Measurements from ENCODE around the gene B2M. TPM values are rescaled to one million over a fixed set of nuclear protein-coding genes. Genes with fewer than 3 reads are reported as not detected.
A peak's percentile ranks its signal among the peaks of the same experiment; 100 is the strongest.
"Not testable (repeated sequence)": the region's sequence is repeated elsewhere in the genome, so short reads cannot be mapped to it uniquely, and the experiment has no call there.

The B2M gene
- total and polyA plus RNA-seq, 2 of the 13 experiments (the other 11 are each of a cell fraction or from before 2014, with no cell fraction given): 784 to 857 TPM

DNA sequence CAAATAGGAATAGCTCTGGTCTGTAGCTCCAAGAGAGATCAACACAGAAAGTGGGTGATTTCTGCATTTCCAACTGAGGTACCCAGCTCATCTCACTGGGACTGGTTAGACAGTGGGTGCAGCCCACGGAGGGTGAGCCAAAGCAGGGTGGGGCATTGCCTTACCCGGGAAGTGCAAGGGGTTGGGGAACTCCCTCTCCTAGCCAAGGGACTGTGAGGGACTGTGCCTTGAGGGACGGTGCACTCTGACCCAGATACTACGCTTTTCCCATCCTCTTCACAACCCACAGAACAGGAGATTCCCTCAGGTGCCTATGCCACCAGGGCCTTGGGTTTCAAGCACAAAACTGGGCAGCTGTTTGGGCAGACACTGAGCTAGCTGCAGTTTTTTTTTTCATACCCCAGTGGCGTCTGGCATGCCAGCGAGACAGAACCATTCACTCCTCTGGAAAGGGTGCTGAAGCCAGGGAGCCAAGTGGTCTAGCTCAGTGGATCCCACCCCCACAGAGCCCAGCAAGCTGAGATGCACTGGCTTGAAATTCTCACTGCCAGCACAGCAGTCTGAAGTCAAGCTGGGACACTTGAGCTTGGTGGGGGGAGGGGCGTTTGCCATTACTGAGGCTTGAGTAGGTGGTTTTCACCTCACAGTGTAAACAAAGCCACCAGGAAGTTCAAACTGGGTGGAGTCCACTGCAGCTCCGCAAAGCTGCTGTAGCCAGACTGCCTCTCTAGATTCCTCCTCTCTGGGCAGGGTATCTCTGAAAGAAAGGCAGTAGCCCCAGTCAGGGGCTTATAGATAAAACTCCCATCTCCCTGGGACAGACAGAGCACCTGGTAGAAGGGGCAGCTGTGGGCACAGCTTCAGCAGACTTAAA lies 28.3 kb upstream of the B2M start (continued):
- not testable (repeated sequence) for TF ChIP-seq SOX6 (IDR thresholded peaks at IDR 0.05)
- TF ChIP-seq SOX6 (CRISPR knock-in tag; IDR thresholded peaks at IDR 0.05) (0 out of 2 replicates have a peak, but pooled peaks have one; percentile 28), RARA (CRISPR knock-in tag; IDR thresholded peaks at IDR 0.05) (peak; percentile 55; the same call in 1 of the 2 replicates), ZNF281 (CRISPR knock-in tag; IDR thresholded peaks at IDR 0.05; ENCODE audit: borderline replicate concordance) (peak; percentile 93), ZNF350 (CRISPR knock-in tag; IDR thresholded peaks at IDR 0.05; ENCODE audit: borderline replicate concordance, low read depth) (0 out of 2 replicates have a peak, but pooled peaks have one; percentile 49)

DNA sequence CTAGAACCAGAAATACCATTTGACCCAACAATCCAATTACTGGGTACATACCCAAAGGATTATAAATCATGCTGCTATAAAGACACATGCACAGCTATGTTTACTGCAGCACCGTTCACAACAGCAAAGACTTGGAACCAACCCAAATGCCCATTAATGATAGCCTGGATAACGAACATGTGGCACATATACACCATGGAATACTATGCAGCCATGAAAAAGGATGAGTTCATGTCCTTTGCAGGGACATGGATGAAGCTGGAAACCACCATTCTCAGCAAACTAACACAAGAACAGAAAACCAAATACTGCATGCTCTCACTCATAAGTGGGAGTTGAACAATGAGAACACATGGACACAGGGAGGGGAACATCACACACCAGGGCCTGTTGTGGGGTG lies 22.0 kb upstream of the B2M start:
- H3K79me2 ChIP-seq (ENCODE audit: insufficient read depth, low read length); H2AFZ ChIP-seq (ENCODE audit: low read length); H3K36me3 ChIP-seq (replicated peaks in 1 of 2; ENCODE audit: control insufficient read depth in 1 of 2, insufficient read depth in 2 of 2, low read length in 2 of 2); CTCF ChIA-PET (ENCODE audit: low intra/inter-chr PET ratio, low total read pairs); ATAC-seq; H4K20me1 ChIP-seq (ENCODE audit: insufficient read depth, low read length); POLR2A ChIA-PET; H3K27me3 ChIP-seq (ENCODE audit: control insufficient read depth in 1 of 2, insufficient read depth in 2 of 2, low read length in 2 of 2); H3K9ac ChIP-seq (ENCODE audit: insufficient read depth, low read depth, low read length); H3K4me2 ChIP-seq (ENCODE audit: low read depth, low read length); intact Hi-C loops (cut with micrococcal nuclease; ENCODE audit: unreplicated experiment); H3K9me3 ChIP-seq (ENCODE audit: low read length); in situ Hi-C loops (cut with HindIII; ENCODE audit: extremely low pct_ligation_motif_present, low pct_unique_long_range_greater_than_20kb); BruUV-seq (replicated peaks); DNase-seq (ENCODE audit: low spot score); H3K4me3 ChIP-seq (replicated peaks in 1 of 3; ENCODE audit: insufficient read depth in 1 of 3, low read depth in 2 of 3, low read length in 3 of 3); H3K4me1 ChIP-seq (ENCODE audit: insufficient read depth, low read length); H3K27ac ChIP-seq (ENCODE audit: extremely low read length, insufficient read depth, low read length); FAIRE-seq: not testable (repeated sequence)
- WGBS (ENCODE audit: low lambda C conversion rate): 6% methylated on average over 2 of the region's 2 CpGs

DNA sequence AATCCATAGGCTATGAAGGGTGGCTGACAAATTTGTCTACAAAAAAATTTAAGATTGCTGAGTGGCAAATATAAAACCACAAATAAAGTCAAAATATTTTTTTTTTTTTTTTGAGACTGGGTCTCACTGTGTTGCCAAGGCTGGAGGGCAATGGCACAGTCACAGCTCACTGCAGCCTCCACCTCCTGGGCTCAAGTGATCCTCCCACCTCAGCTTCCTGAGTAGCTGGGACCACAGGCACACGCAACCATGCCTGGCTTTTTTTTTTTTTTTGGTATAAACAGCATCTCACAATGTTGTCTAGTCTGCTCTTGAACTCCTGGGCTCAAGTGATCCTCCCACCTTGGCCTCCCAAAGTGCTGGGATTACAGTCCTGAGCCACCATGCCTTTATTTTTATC lies 21.1 kb upstream of the B2M start:
- POLR2A ChIA-PET; H3K36me3 ChIP-seq (replicated peaks in 1 of 2; ENCODE audit: control insufficient read depth in 1 of 2, insufficient read depth in 2 of 2, low read length in 2 of 2); CTCF ChIA-PET (ENCODE audit: low intra/inter-chr PET ratio, low total read pairs): not testable (repeated sequence)

More for the DNA sequence above, 21.1 kb upstream of the B2M start:
- FAIRE-seq; H2AFZ ChIP-seq (ENCODE audit: low read length); intact Hi-C loops (cut with micrococcal nuclease; ENCODE audit: unreplicated experiment); H3K27me3 ChIP-seq (ENCODE audit: control insufficient read depth in 1 of 2, insufficient read depth in 2 of 2, low read length in 2 of 2); H3K79me2 ChIP-seq (ENCODE audit: insufficient read depth, low read length); BruUV-seq (replicated peaks); DNase-seq (ENCODE audit: low spot score); H3K9me3 ChIP-seq (ENCODE audit: low read length); H3K4me1 ChIP-seq (ENCODE audit: insufficient read depth, low read length); H3K9ac ChIP-seq (ENCODE audit: insufficient read depth, low read depth, low read length); in situ Hi-C loops (cut with HindIII; ENCODE audit: extremely low pct_ligation_motif_present, low pct_unique_long_range_greater_than_20kb); ATAC-seq; H3K4me2 ChIP-seq (ENCODE audit: low read depth, low read length); H3K27ac ChIP-seq (ENCODE audit: extremely low read length, insufficient read depth, low read length); H3K4me3 ChIP-seq (replicated peaks in 1 of 3; ENCODE audit: insufficient read depth in 1 of 3, low read depth in 2 of 3, low read length in 3 of 3); H4K20me1 ChIP-seq (ENCODE audit: insufficient read depth, low read length): not testable (repeated sequence)
- WGBS (ENCODE audit: low lambda C conversion rate): 0% methylated on average over 1 of the region's 1 CpG
